Upper lobe of left lung (tissue), 4 donors: ENCODE data around the gene MYG1.

Source experiments
- EP300 ChIP-seq, 4 donors: sonication (generic); formaldehyde crosslinking; IDR thresholded peaks; one replicate each; pipeline ENCODE4 v1.5.1; 2017; ENCODE audit warnings: antibody characterized with exemption in 4 of 4, control low read depth in 2 of 4
- POLR2A ChIP-seq, 4 donors: fragments of 450-650 bp; IDR thresholded peaks; one replicate each; pipeline ENCODE4 v1.5.1; 2016 to 2017; ENCODE audit warnings: antibody characterized with exemption in 4 of 4, mild to moderate bottlenecking in 2 of 4
- TF ChIP-seq, protein P1 (sequence below), 6 experiments: fragments of 450-650 bp in 4 of 6; fragments of 200-600 bp in 2 of 6; sonication (generic) in 2 of 6; IDR thresholded peaks; one replicate each; pipeline ENCODE4 v1.5.1; 2016 to 2019; ENCODE audit warnings: antibody characterized with exemption in 6 of 6

DNA sequence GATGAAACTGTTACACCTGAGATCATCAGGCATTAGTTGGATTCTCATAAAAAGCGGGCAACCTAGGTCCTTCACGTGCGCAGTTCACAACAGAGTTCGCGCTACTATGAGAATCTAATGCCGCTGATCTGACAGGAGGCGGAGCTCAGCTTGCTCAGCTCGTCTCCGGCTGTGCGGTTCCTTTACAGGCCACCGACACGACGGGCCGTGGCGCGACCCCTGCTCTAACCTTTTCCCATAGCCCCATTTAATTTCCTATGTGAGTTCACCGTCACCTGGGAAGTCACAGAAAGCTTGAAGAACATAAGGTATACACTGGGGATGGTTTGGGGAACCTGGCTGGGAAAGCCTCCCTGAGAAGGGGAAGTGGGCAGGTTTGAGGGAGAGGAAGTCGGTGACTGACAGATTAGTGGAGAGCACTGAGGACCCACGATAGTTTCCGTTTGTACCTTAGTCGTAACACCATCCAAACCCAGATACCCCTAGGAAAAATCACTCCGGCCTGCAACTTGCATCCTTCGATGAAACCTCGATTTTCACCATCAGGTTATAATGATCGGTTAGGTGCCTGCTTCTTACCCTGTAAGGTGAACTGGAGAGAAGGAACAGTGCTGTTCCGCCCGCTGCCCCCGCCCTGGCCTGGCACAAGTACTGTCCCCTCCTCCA is 24.8 kb downstream of the MYG1 start:
- TF ChIP-seq POLR2A (IDR thresholded peaks at IDR 0.05) (no peak), EP300 (IDR thresholded peaks at IDR 0.05) (no peak)
- TF ChIP-seq, protein P1, sequence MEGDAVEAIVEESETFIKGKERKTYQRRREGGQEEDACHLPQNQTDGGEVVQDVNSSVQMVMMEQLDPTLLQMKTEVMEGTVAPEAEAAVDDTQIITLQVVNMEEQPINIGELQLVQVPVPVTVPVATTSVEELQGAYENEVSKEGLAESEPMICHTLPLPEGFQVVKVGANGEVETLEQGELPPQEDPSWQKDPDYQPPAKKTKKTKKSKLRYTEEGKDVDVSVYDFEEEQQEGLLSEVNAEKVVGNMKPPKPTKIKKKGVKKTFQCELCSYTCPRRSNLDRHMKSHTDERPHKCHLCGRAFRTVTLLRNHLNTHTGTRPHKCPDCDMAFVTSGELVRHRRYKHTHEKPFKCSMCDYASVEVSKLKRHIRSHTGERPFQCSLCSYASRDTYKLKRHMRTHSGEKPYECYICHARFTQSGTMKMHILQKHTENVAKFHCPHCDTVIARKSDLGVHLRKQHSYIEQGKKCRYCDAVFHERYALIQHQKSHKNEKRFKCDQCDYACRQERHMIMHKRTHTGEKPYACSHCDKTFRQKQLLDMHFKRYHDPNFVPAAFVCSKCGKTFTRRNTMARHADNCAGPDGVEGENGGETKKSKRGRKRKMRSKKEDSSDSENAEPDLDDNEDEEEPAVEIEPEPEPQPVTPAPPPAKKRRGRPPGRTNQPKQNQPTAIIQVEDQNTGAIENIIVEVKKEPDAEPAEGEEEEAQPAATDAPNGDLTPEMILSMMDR (IDR thresholded peaks at IDR 0.05): no peak
